ENCODE results near the gene MUC20.
A peak's percentile ranks its signal among the peaks of the same experiment; 100 is the strongest.
"Not testable (repeated sequence)": the region's sequence is repeated elsewhere in the genome, so short reads cannot be mapped to it uniquely, and the experiment has no call there.

Gene MUC20

DNA sequence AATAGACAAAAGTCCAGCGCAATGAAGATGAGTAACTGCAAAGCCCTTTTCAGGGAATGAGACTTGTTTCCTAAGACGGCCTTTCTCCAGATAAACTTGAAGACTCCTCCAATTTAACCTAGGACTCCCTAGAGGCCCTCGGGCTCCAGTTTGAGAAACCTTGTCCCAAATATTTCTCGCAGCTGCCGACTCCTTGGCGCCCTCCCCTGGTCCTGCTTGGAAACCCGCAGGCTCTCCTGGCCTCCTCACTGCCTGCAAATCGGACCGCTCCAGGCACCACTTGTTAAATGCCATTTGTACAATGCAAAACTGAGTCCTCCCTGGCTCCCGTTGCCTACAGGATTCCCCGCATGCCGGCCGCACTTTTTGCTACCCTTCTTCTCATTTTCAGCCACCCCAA, 54.1 kb downstream of the MUC20 start:
- peak; percentile 33 for TF ChIP-seq CTCF (IDR thresholded peaks at IDR 0.05; ENCODE audit: low read depth, low read length)
- DNase-seq (ENCODE audit: extremely low read depth, low read depth): no peak

DNA sequence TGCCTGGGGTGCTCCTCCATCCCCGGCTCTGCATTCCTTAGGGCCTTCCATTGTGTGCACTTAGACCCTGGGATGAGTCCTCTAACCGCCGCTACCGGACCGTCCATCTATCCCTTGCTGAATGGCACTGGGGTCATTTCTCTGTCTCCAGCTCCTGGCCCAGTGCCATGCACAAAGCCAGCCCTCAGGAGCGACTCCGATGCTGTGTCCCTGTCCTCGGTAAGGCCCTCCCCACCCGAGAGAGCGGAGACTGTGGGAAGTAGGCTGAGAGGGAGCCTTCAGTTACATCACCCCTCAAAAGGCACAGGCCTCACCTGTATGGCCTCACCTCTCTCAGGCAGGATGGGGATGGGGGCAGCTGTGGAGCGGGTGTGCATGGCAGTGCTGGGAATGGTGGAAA, 57.2 kb downstream of the MUC20 start:
- no peak for DNase-seq (ENCODE audit: extremely low read depth, low read depth)

DNA sequence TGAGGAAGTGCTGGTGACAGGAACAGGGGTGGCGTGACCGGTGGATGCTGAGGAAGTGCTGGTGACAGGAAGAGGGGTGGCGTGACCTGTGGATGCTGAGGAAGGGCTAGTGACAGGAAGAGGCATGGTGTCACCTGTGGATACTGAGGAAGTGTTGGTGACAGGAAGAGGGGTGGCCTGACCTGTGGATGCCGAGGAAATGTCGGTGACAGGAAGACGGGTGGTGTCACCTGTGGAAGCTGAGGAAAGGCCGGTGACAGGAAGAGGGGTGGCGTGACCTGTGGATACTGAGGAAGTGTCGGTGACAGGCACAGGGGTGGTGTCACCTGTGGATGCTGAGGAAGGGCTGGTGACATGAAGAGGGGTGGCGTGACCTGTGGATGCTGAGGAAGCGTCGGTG, 60.5 kb downstream of the MUC20 start:
- DNase-seq (ENCODE audit: extremely low read depth, low read depth): not testable (repeated sequence)

More for the DNA sequence above, 57.2 kb downstream of the MUC20 start:
- TF ChIP-seq CTCF (IDR thresholded peaks at IDR 0.05; ENCODE audit: low read depth, low read length): no peak

All from AG09319 (cell line).